ENCODE data around the gene SYCP2L.
"Not testable (repeated sequence)": the region's sequence is repeated elsewhere in the genome, so short reads cannot be mapped to it uniquely, and the experiment has no call there.

Gene SYCP2L

DNA sequence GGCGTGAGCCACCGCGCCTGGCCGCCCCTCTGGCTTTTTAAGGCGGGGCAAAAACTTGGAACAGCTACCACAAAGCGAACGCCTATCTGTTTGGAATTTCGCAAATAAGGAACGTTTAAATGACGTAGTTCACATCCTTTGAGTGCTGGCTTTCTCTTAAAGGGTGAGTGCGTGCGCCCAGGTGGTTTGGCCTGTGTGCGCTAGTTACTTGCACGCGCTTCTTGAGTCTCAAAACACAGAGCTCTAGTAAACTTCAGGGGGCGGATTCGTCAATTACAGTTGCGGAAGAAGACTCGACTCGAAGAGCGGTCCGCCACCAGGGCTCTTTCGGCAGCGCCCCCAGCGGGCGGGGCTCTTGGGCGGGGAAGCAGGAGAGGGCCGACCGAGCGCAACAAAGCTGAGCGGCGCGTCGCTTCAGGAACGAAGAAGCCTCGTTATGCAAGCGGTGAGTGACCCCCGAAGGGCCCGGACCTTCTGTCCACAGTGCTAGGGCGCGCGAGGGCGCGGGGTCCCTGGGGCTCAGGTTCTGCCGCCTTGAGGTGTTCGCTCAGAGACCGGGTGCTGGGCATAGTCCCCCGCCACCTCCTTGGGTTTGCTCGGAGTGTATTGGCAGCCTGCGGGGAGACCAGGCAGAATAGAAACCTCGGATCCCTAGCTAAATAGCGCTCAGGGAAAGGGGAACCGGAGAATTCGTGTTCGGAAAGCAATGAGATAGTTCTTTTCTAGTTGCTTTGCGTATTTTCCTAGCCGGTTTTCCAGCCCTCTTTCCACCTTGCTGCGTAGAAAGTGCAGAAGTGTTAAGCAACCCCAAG, at the start of gene SYCP2L:
Gene SYCP2L, plus strand, starts transcription at position 362 of the 812 bp plus-strand sequence. Its CDS starts 75 bp downstream, at position 437.
- peaks cover 54% of the 10 kb centered on the region for H3K27me3 ChIP-seq (ENCODE audit: control insufficient read depth, insufficient read depth, low read length)
- H3K9me3 ChIP-seq (ENCODE audit: control insufficient read depth, low read length) = no peaks in the 10 kb centered on the region
- H3K36me3 ChIP-seq (ENCODE audit: control insufficient read depth, insufficient read depth, low read length) = no peaks in the 10 kb centered on the region
- no peak within 1 kb of the TSS for H3K9ac ChIP-seq (ENCODE audit: low read length)
- peaks cover 5% of the 10 kb centered on the region for H3K4me1 ChIP-seq (ENCODE audit: control insufficient read depth, insufficient read depth, low read length)
- H3K4me3 ChIP-seq (ENCODE audit: low read length) = no peak within 1 kb of the TSS

DNA sequence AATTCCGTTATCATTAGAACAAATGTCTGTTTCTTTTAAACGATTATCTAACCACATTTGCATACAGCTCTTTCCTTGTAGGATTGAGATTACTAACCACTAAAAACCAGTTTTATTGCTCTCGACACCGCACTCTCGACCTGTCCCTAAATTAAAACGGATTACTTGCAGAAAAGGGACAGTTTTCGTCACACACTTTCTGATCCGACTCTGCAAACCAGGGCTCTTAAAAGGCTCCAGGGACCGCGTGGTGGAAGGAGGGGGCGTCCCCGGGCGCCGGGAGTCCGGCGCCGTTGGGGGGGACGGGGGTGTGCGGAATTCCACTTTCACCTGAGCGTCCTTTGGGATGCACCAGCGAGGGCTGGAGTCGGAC, 49.2 kb upstream of the SYCP2L start:
- Histone ChIP-seq H3K9me3 (ENCODE audit: control insufficient read depth, low read length) (no peaks in the 10 kb centered on the region), H3K4me3 (ENCODE audit: low read length) (peak overlapping the region; percentile 63), H3K27me3 (ENCODE audit: control insufficient read depth, insufficient read depth, low read length) (peaks cover 32% of the 10 kb centered on the region), H3K9ac (ENCODE audit: low read length) (peak overlapping the region; percentile 65), H3K36me3 (ENCODE audit: control insufficient read depth, insufficient read depth, low read length) (no peaks in the 10 kb centered on the region), H3K4me1 (ENCODE audit: control insufficient read depth, insufficient read depth, low read length) (peaks cover 15% of the 10 kb centered on the region)

DNA sequence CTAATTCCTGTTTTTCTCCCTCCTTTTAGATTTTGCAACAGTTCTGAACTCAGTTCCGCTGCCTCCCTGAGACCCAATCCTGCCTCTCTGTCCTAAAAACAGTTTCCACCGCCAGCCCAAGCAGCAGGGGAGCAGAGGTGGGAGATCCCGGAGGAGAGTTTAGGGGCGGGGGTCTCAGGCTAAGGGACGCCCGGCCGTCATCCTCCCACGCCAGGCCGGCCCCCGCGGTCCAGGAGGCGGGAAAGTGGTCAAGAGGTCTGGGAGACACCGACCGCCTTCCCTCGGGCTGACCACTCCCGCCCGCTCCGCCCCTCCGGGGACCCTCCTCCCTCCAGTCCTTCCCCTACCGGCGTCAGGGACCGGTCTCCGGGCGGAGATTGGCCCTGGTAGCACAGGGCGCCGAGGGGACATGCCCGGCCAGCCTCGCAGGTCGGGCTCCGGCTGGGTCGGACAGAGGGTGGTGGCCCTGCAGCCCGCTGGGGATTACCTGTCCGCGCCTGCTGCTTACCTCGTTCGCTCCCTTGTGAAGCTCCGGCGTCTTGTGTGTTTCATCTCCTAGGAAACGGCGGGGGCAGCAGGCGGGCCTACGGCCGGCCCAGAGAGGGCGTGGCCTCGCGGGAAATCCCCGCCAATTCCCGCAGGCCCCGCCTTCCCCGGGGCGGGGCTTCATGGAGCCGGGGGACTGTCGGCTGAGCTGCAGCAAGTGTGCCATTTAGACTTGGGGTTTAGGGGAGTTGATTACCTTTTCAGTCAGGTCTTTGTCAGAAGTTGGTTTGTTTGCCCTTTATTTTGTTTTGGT, 48.7 kb upstream of the SYCP2L start, which contains the start of gene MAK:
Gene MAK, minus strand, starts transcription at position 545 of the 799 bp plus-strand sequence. CDS start 7,891 bp downstream, outside the sequence.
- no peaks in the 10 kb centered on the region for H3K36me3 ChIP-seq (ENCODE audit: control insufficient read depth, insufficient read depth, low read length)
- peaks cover 15% of the 10 kb centered on the region for H3K4me1 ChIP-seq (ENCODE audit: control insufficient read depth, insufficient read depth, low read length)
- no peaks in the 10 kb centered on the region for H3K9me3 ChIP-seq (ENCODE audit: control insufficient read depth, low read length)
- H3K4me3 ChIP-seq (ENCODE audit: low read length) = peak within 1 kb of the TSS; percentile 63
- H3K27me3 ChIP-seq (ENCODE audit: control insufficient read depth, insufficient read depth, low read length) = peaks cover 32% of the 10 kb centered on the region
- H3K9ac ChIP-seq (ENCODE audit: low read length) = peak within 1 kb of the TSS; percentile 65

DNA sequence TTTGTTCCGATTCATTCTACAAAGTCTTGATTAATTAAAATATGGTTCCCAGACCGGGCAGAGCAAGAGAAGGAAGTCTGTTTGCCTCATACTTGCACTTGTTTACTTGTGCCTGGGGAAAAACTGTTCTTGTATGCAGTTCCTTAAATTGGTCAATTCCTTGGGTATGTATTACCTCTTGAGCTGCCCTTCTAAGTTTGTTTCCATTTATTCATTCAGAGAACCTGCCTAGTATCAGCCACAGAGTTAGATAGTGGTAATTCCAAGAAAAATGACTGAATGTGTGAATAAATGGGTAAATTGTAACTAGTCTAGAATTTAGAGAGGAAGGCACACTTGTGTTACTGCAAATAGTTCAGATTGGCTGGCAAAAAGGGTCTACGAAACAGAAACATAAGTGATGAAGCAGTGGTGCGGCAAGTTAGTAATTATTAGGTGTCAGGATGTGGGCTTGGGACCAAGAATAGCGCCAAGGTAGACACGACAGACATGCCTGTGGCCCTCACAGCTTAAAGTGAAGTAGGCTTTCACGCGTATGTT, 48.0 kb upstream of the SYCP2L start:
- no peaks in the 10 kb centered on the region for H3K9me3 ChIP-seq (ENCODE audit: control insufficient read depth, low read length)
- peak overlapping the region; percentile 63 for H3K4me3 ChIP-seq (ENCODE audit: low read length)
- peaks cover 32% of the 10 kb centered on the region for H3K27me3 ChIP-seq (ENCODE audit: control insufficient read depth, insufficient read depth, low read length)
- H3K9ac ChIP-seq (ENCODE audit: low read length) = peak overlapping the region; percentile 65
- H3K4me1 ChIP-seq (ENCODE audit: control insufficient read depth, insufficient read depth, low read length) = peaks cover 15% of the 10 kb centered on the region
- H3K36me3 ChIP-seq (ENCODE audit: control insufficient read depth, insufficient read depth, low read length) = no peaks in the 10 kb centered on the region

DNA sequence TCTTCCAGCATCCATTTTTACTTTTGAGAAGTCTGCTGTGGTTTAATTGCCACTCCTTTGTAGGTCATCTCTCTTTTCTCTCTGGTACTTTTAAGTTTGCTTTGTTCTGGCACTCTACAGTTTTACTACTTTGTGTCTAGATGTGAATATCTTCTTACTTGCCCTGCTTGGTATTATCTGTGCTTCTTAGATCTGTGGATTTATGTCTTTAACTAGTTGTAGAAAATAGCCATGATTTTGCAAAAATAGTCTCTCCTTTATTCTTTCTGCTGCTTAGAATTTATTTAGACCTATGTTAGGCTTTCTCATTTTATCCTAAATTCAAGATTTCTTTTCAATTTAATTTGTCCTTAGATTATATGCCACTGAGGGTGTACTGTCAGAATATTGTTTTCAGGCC, 43.3 kb upstream of the SYCP2L start:
- no peak overlapping the region for H3K9ac ChIP-seq (ENCODE audit: low read length)
- no peaks in the 10 kb centered on the region for H3K36me3 ChIP-seq (ENCODE audit: control insufficient read depth, insufficient read depth, low read length)
- H3K27me3 ChIP-seq (ENCODE audit: control insufficient read depth, insufficient read depth, low read length) = no peaks in the 10 kb centered on the region
- H3K9me3 ChIP-seq (ENCODE audit: control insufficient read depth, low read length) = no peaks in the 10 kb centered on the region
- H3K4me1 ChIP-seq (ENCODE audit: control insufficient read depth, insufficient read depth, low read length) = no peaks in the 10 kb centered on the region
- no peak overlapping the region for H3K4me3 ChIP-seq (ENCODE audit: low read length)

DNA sequence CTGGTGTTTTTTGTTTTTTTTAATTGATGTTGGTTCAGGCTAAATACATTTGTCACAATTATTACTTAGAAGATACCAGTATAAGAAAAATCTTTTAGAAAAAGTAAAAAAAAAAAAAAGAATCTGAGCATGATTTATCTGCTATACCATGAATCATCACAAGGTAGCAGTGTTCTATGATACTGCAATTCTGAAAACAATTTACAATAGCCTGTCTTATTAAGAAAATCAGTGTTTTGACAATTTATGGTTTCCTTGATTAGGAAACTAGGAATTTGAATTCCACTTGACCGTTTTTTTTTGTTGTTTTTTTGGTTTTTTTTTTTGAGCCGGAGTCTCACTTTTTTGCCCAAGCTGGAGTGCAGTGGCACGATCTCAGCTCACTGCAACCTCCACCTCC, 39.2 kb upstream of the SYCP2L start:
- no peaks in the 10 kb centered on the region for H3K4me1 ChIP-seq (ENCODE audit: control insufficient read depth, insufficient read depth, low read length)
- no peaks in the 10 kb centered on the region for H3K27me3 ChIP-seq (ENCODE audit: control insufficient read depth, insufficient read depth, low read length)
- no peak overlapping the region for H3K9ac ChIP-seq (ENCODE audit: low read length)
- no peaks in the 10 kb centered on the region for H3K9me3 ChIP-seq (ENCODE audit: control insufficient read depth, low read length)
- H3K4me3 ChIP-seq (ENCODE audit: low read length) = no peak overlapping the region
- no peaks in the 10 kb centered on the region for H3K36me3 ChIP-seq (ENCODE audit: control insufficient read depth, insufficient read depth, low read length)

DNA sequence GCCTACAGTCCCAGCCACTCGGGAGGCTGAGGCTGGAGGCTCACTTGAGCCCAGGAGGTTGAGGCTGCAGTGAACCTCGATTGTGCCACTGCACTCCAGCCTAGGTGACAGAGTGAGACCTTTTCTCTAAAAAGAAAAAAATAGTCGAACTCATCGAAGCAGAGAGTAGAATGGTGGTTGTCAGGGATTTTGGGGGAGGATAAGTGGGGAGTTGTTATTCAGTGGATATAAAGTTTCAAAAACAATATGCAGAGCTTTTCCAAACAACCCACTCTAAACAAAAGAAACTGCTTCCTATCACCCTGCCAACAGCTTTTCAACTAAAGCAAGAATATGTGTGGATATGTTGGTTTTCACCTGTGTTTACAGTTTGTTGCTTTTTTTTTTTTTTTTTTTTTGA, 37.0 kb upstream of the SYCP2L start:
- H3K4me1 ChIP-seq (ENCODE audit: control insufficient read depth, insufficient read depth, low read length) = no peaks in the 10 kb centered on the region
- H3K9ac ChIP-seq (ENCODE audit: low read length) = no peak overlapping the region
- H3K9me3 ChIP-seq (ENCODE audit: control insufficient read depth, low read length) = no peaks in the 10 kb centered on the region
- no peaks in the 10 kb centered on the region for H3K27me3 ChIP-seq (ENCODE audit: control insufficient read depth, insufficient read depth, low read length)
- no peaks in the 10 kb centered on the region for H3K36me3 ChIP-seq (ENCODE audit: control insufficient read depth, insufficient read depth, low read length)
- H3K4me3 ChIP-seq (ENCODE audit: low read length) = no peak overlapping the region

DNA sequence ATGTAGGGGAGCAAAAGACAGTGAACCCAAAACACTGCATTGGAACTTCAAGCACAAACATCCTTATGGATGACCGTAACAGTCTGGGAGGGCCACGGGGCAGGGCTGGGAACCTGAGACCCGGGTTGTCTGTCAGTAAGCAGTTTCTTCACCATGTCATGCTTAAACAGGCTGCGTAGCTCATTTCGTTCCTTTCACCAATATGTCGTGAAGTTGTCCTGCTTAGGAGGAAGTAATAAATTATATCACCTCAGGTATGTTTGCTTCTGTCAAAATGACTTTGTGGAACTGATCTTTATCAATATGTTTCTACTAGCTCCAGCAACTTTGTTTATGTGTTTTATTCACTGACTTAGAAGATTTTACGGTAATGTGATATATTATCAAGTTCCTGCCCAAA, 36.1 kb upstream of the SYCP2L start:
- H3K4me1 ChIP-seq (ENCODE audit: control insufficient read depth, insufficient read depth, low read length) = no peaks in the 10 kb centered on the region
- H3K36me3 ChIP-seq (ENCODE audit: control insufficient read depth, insufficient read depth, low read length) = no peaks in the 10 kb centered on the region
- no peaks in the 10 kb centered on the region for H3K9me3 ChIP-seq (ENCODE audit: control insufficient read depth, low read length)
- H3K4me3 ChIP-seq (ENCODE audit: low read length) = no peak overlapping the region
- H3K9ac ChIP-seq (ENCODE audit: low read length) = no peak overlapping the region
- H3K27me3 ChIP-seq (ENCODE audit: control insufficient read depth, insufficient read depth, low read length) = no peaks in the 10 kb centered on the region

DNA sequence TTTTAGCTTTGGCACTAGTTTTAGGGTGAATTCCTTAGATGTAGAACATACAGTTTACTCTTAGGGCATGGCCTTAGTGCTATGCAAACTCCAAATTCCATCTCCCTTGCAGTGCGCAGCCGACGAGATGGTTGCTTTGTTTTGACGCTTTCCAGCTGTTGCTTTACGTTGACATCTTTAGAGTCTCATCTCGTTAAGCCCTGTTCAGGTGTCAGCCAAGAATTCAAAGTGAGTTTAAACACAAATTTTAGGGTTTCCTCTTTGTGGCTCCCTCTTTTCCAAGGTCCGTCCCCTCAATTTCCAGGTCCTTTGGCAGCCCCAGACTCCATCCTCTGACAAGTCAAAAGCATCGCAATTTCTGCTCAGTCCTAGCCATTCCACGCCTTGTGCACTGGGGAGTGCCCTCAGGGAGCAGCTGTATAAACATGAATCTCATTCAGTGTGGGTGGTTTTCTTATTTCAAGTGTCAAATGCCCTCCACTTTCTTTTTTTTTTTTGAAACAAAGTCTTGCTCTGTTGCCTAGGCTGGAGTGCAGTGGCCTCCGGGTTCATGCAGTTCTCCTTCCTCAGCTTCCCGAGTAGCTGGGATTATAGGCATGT, 34.4 kb upstream of the SYCP2L start:
- H3K4me3 ChIP-seq (ENCODE audit: low read length) = no peak overlapping the region
- no peaks in the 10 kb centered on the region for H3K9me3 ChIP-seq (ENCODE audit: control insufficient read depth, low read length)
- no peaks in the 10 kb centered on the region for H3K4me1 ChIP-seq (ENCODE audit: control insufficient read depth, insufficient read depth, low read length)
- H3K9ac ChIP-seq (ENCODE audit: low read length) = no peak overlapping the region
- no peaks in the 10 kb centered on the region for H3K27me3 ChIP-seq (ENCODE audit: control insufficient read depth, insufficient read depth, low read length)
- no peaks in the 10 kb centered on the region for H3K36me3 ChIP-seq (ENCODE audit: control insufficient read depth, insufficient read depth, low read length)

DNA sequence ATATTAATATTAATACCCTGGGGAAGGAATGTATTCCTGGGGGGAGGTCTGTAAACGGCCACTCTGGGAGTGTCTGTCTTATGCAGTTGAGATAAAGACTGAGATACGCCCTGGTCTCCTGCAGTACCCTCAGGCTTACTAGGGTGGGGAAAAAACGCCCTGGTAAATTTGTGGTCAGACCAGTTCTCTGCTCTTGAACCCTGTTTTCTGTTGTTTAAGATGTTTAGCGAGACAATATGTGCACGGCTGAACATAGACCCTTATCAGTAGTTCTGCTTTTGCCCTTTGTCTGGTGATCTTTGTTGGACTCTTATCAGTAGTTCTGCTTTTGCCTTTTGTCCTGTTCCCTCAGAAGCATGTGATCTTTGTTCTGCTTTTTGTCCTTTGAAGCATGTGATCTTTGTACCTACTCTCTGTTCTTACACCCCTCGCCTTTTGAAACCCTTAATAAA, 33.0 kb upstream of the SYCP2L start:
- H3K9ac ChIP-seq (ENCODE audit: low read length); H3K4me1 ChIP-seq (ENCODE audit: control insufficient read depth, insufficient read depth, low read length); H3K4me3 ChIP-seq (ENCODE audit: low read length); H3K9me3 ChIP-seq (ENCODE audit: control insufficient read depth, low read length); H3K36me3 ChIP-seq (ENCODE audit: control insufficient read depth, insufficient read depth, low read length); H3K27me3 ChIP-seq (ENCODE audit: control insufficient read depth, insufficient read depth, low read length): not testable (repeated sequence)

DNA sequence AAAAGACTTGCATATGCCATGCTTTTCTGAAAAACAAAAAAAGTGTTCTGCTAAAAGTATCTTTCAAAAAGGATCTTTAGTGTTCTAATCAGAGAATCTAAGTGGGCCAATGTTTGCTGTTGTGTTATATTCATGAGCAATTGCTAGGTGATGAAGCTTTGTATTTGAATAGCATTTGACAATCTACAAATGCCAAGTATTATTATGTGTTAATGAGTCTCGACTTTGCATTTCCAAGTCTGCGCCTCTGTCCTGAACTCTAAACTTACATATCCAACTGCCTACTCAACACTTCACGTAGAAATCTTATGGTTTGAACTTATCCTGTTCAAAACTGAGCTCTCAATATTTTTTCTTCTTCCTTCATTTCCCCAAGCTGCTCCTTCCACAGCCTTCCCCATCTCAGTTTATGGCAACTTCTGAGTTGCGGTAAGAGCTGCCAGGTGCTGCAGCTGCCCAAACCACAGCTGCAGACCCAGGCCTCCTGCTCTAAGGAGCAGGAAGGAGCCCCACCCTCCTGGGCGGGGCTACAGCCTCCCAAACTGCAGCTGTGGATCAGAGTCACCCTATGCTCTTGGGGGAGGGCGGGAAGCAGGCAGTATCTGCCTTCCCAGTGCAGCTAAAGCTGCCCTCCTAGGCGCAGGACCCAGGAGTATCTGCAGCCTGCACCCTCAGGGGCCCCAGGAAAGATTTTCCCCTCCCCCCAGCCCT, 31.8 kb upstream of the SYCP2L start:
- no peaks in the 10 kb centered on the region for H3K4me1 ChIP-seq (ENCODE audit: control insufficient read depth, insufficient read depth, low read length)
- H3K27me3 ChIP-seq (ENCODE audit: control insufficient read depth, insufficient read depth, low read length) = no peaks in the 10 kb centered on the region
- no peaks in the 10 kb centered on the region for H3K36me3 ChIP-seq (ENCODE audit: control insufficient read depth, insufficient read depth, low read length)
- no peaks in the 10 kb centered on the region for H3K9me3 ChIP-seq (ENCODE audit: control insufficient read depth, low read length)
- H3K4me3 ChIP-seq (ENCODE audit: low read length) = no peak overlapping the region
- no peak overlapping the region for H3K9ac ChIP-seq (ENCODE audit: low read length)
